Sigmoid colon (tissue), 4 donors: Measurements from ENCODE around the gene F13B.

Experiments
- CTCF ChIP-seq, 4 experiments: fragments of 450-650 bp in 3 of 4; fragments of 200-600 bp in 1 of 4; IDR thresholded peaks; one replicate each; pipeline ENCODE4 v1.5.1; 2016 to 2019; ENCODE audit warnings: antibody characterized with exemption in 4 of 4, mild to moderate bottlenecking in 3 of 4, moderate library complexity in 2 of 4
- POLR2AphosphoS5 ChIP-seq, 4 donors: sonication (generic); formaldehyde crosslinking; IDR thresholded peaks; one replicate each; pipeline ENCODE4 v1.6.1; 2017; ENCODE audit warnings: antibody characterized with exemption in 4 of 4

DNA sequence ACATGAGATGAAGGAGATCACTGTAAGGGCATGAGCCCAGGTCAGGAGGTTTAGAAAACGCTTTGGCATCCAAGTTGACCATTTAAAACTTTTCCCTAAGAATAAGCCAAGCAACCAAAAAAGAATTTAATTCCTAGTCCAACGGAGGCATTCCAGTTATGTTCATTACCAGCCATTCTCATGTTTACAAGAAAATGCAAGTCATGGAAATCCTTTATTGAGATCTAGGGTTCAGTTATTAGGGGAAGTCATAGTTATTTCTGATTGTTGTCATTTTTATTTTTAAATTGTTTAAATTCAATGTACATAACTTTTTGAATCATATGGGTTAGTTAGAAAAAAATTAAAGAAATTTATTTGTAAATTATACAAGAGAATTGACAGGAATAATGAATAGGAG lies 65.2 kb downstream of the F13B start:
- TF ChIP-seq CTCF (IDR thresholded peaks at IDR 0.05): no peak
- TF ChIP-seq POLR2AphosphoS5 (IDR thresholded peaks at IDR 0.05): no peak
